ENCODE data around the gene PROZ. TPM values are rescaled to one million over a fixed set of nuclear protein-coding genes. Genes with fewer than 3 reads are reported as not detected.

Gene PROZ
- total RNA-seq, 4 donors from 2014 or later: not detected

- WGBS, 2 donors: 1% methylated on average over 29 of the region's 66 CpGs; no CpG with 5 or more reads in 1 of the 2 donors
- peaks cover 0 to 14% (median 0%) of the 10 kb centered on the region in 3 donors for H3K36me3 ChIP-seq
- no peak for TF ChIP-seq CTCF (IDR thresholded peaks at IDR 0.05)
- TF ChIP-seq POLR2A (IDR thresholded peaks at IDR 0.05): peak in 1 of 2 donors; percentile 36
Observed at GRCh38 chr13:113209336-113209758, 50.9 kb downstream of the PROZ start, which contains the start of gene CUL4A. CUL4A (plus strand) TSS chr13:113209613; CDS start chr13:113209628, 15 bp downstream.

GRCh38 chr13:113209759-113210421 lies 51.4 kb downstream of the PROZ start:
- no peak for DNase-seq (ENCODE audit: low spot score in 2 of 2)
- WGBS, 2 donors: 1% methylated on average over 35 to 37 of the region's 67 CpGs
- Histone ChIP-seq H3K4me3 (peak overlapping the region; percentile 75 to 99 (median 91)), H3K9me3 (no peaks in the 10 kb centered on the region), H3K27me3 (no peaks in the 10 kb centered on the region), H3K4me1 (peaks cover 0 to 72% (median 35%) of the 10 kb centered on the region in 4 donors), H3K36me3 (peaks cover 0 to 9% (median 0%) of the 10 kb centered on the region in 3 donors), H3K27ac (peak overlapping the region; percentile 76 to 100 (median 99))
- TF ChIP-seq EP300 (IDR thresholded peaks at IDR 0.05) (no peak), CTCF (IDR thresholded peaks at IDR 0.05) (peak in 2 of 5 experiments; percentile 10 to 19)

More at GRCh38 chr13:113209336-113209758, 50.9 kb downstream of the PROZ start, which contains the start of gene CUL4A:
- peak within 1 kb of the TSS; percentile 77 to 99 (median 91) for H3K4me3 ChIP-seq
- DNase-seq (ENCODE audit: low spot score in 2 of 2): peak; percentile 64 to 66
- peak within 1 kb of the TSS; percentile 95 to 100 (median 99) for H3K27ac ChIP-seq
- peaks cover 0 to 74% (median 33%) of the 10 kb centered on the region in 4 donors for H3K4me1 ChIP-seq
- H3K9me3 ChIP-seq: no peaks in the 10 kb centered on the region
- H3K27me3 ChIP-seq: no peaks in the 10 kb centered on the region

GRCh38 chr13:113210833-113211232 lies 52.4 kb downstream of the PROZ start:
- no peaks in the 10 kb centered on the region for H3K9me3 ChIP-seq

GRCh38 chr13:113211774-113212173 lies 53.3 kb downstream of the PROZ start:
- Histone ChIP-seq H3K9me3 (no peaks in the 10 kb centered on the region), H3K36me3 (peaks cover 0 to 8% (median 0%) of the 10 kb centered on the region in 3 donors), H3K27me3 (no peaks in the 10 kb centered on the region), H3K27ac (no peak overlapping the region), H3K4me1 (peaks cover 0 to 72% (median 38%) of the 10 kb centered on the region in 4 donors), H3K4me3 (no peak overlapping the region)
- TF ChIP-seq CTCF (IDR thresholded peaks at IDR 0.05): no peak
- no peak for TF ChIP-seq POLR2A (IDR thresholded peaks at IDR 0.05)
- TF ChIP-seq EP300 (IDR thresholded peaks at IDR 0.05): no peak
- 95 to 96% methylated on average over 10 of the region's 10 CpGs for WGBS, 2 donors
- no peak for DNase-seq (ENCODE audit: low spot score in 2 of 2)

More at GRCh38 chr13:113210833-113211232, 52.4 kb downstream of the PROZ start:
- Histone ChIP-seq H3K27ac (no peak overlapping the region), H3K4me3 (peak overlapping the region in 2 of 4 donors; percentile 75 to 87), H3K36me3 (peaks cover 0 to 8% (median 0%) of the 10 kb centered on the region in 3 donors), H3K27me3 (no peaks in the 10 kb centered on the region), H3K4me1 (peaks cover 0 to 72% (median 35%) of the 10 kb centered on the region in 4 donors)
- 88 to 90% methylated on average over 6 of the region's 6 CpGs for WGBS, 2 donors
- no peak for TF ChIP-seq EP300 (IDR thresholded peaks at IDR 0.05)
- TF ChIP-seq CTCF (IDR thresholded peaks at IDR 0.05): no peak
- TF ChIP-seq POLR2A (IDR thresholded peaks at IDR 0.05): no peak
- DNase-seq (ENCODE audit: low spot score in 2 of 2): no peak
